ENCODE data around the gene TBC1D9. TPM values are rescaled to one million over a fixed set of nuclear protein-coding genes. Genes with fewer than 3 reads are reported as not detected.

The TBC1D9 gene
- total RNA-seq, 1 experiment from 2014 or later: 12.5 TPM

DNA sequence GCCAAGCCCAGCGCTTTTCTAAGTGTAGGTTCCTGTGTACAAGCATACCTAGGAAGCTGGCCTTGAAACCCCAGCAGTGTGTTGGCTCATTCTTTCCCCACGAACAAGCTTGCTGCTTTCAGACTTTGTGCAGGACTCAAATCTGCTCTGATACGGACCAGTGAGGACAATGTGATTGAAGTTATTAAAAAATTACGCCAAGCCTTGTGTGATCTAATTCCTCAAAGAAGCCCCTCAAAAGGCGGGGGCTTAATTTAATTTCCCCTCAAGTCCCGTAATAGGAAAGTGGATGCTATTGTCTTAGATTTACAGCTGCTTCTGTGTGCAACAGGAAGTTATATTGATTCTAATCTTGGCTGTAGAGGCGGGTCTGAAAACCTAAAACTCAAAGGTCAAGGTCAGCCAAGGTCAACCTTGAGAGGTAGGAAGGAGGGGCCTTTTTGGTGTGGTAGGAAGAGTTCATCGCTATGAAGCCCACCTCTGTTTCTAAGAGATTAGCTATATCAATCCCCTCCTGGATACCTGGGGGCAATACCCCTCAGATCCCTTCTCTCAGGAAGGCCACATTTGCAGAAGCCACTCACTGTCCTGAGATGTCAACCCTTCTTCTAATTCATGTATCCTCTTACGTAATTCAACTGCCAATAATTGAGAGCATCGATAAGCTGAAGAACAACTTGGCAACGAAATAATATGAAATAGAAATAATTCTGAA, 45.1 kb downstream of the TBC1D9 start:
- H3K36me3 ChIP-seq (ENCODE audit: control insufficient read depth, insufficient read depth, low read length): no peaks in the 10 kb centered on the region
- no peaks in the 10 kb centered on the region for H3K36me3 Mint-ChIP-seq (ENCODE audit: insufficient read depth, unreplicated experiment)
- no peaks in the 10 kb centered on the region for H3K27me3 ChIP-seq (replicated peaks; ENCODE audit: control insufficient read depth, insufficient read depth, low read length)
- H3K4me1 ChIP-seq: peaks cover 12% of the 10 kb centered on the region; the same call in 1 of the 2 replicates
- ChIA-PET CTCF (no interaction called here), POLR2A (no interaction called here)
- TF ChIP-seq, protein P1, sequence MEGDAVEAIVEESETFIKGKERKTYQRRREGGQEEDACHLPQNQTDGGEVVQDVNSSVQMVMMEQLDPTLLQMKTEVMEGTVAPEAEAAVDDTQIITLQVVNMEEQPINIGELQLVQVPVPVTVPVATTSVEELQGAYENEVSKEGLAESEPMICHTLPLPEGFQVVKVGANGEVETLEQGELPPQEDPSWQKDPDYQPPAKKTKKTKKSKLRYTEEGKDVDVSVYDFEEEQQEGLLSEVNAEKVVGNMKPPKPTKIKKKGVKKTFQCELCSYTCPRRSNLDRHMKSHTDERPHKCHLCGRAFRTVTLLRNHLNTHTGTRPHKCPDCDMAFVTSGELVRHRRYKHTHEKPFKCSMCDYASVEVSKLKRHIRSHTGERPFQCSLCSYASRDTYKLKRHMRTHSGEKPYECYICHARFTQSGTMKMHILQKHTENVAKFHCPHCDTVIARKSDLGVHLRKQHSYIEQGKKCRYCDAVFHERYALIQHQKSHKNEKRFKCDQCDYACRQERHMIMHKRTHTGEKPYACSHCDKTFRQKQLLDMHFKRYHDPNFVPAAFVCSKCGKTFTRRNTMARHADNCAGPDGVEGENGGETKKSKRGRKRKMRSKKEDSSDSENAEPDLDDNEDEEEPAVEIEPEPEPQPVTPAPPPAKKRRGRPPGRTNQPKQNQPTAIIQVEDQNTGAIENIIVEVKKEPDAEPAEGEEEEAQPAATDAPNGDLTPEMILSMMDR (IDR thresholded peaks at IDR 0.05; ENCODE audit: insufficient read depth in 1 of 2, low read depth in 1 of 2, low read length in 1 of 2, severe bottlenecking in 1 of 2, unreplicated experiment in 1 of 2): no peak
- intact Hi-C loops (cut with micrococcal nuclease; ENCODE audit: unreplicated experiment): no loop called here
- no peak overlapping the region for H3K27ac Mint-ChIP-seq (ENCODE audit: unreplicated experiment)
- H3K4me3 ChIP-seq (ENCODE audit: low read depth, low read length): no peak overlapping the region
- BruUV-seq (replicated peaks): no TSS peak
- no peaks in the 10 kb centered on the region for H3K27me3 Mint-ChIP-seq (ENCODE audit: insufficient read depth, unreplicated experiment)
- no peak overlapping the region for H3K4me3 Mint-ChIP-seq (ENCODE audit: unreplicated experiment)
- H3K9me3 ChIP-seq: no peaks in the 10 kb centered on the region
- DNase-seq: no peak
- H3K4me1 Mint-ChIP-seq (ENCODE audit: low read depth, unreplicated experiment): peaks cover 7% of the 10 kb centered on the region
- peaks cover 8% of the 10 kb centered on the region for H3K9me3 Mint-ChIP-seq (ENCODE audit: unreplicated experiment)

DNA sequence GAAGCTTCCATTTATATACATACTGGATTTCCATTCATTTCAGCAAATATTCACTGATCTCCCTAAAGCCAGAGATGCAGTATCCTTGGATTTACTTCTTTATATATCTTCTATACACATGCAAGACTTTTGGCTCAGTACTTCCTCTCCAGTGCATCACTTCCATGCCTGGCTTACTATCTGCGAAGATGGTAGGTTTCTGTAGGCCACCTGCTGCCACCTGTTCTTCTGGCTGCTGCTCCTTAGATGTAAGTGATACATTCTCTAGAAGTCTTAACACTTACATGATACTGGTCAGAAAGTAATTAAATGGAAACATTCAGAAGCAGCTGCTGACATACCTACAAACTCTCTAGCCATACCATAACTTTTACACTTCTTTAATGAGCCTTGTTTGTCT, 48.9 kb downstream of the TBC1D9 start:
- Mint-ChIP-seq H3K4me3 (ENCODE audit: unreplicated experiment) (no peak overlapping the region), H3K27me3 (ENCODE audit: insufficient read depth, unreplicated experiment) (no peaks in the 10 kb centered on the region), H3K4me1 (ENCODE audit: low read depth, unreplicated experiment) (peaks cover 9% of the 10 kb centered on the region), H3K9me3 (ENCODE audit: unreplicated experiment) (peaks cover 8% of the 10 kb centered on the region), H3K27ac (ENCODE audit: unreplicated experiment) (no peak overlapping the region), H3K36me3 (ENCODE audit: insufficient read depth, unreplicated experiment) (no peaks in the 10 kb centered on the region)
- Histone ChIP-seq H3K4me1 (no peaks in the 10 kb centered on the region), H3K36me3 (ENCODE audit: control insufficient read depth, insufficient read depth, low read length) (no peaks in the 10 kb centered on the region), H3K4me3 (ENCODE audit: low read depth, low read length) (no peak overlapping the region), H3K27me3 (replicated peaks; ENCODE audit: control insufficient read depth, insufficient read depth, low read length) (no peaks in the 10 kb centered on the region), H3K9me3 (no peaks in the 10 kb centered on the region)
- intact Hi-C loops (cut with micrococcal nuclease; ENCODE audit: unreplicated experiment): no loop called here
- ChIA-PET CTCF (no interaction called here), POLR2A (no interaction called here)
- TF ChIP-seq, protein P1 (IDR thresholded peaks at IDR 0.05; ENCODE audit: insufficient read depth in 1 of 2, low read depth in 1 of 2, low read length in 1 of 2, severe bottlenecking in 1 of 2, unreplicated experiment in 1 of 2): no peak
- DNase-seq: no peak
- no TSS peak for BruUV-seq (replicated peaks)

DNA sequence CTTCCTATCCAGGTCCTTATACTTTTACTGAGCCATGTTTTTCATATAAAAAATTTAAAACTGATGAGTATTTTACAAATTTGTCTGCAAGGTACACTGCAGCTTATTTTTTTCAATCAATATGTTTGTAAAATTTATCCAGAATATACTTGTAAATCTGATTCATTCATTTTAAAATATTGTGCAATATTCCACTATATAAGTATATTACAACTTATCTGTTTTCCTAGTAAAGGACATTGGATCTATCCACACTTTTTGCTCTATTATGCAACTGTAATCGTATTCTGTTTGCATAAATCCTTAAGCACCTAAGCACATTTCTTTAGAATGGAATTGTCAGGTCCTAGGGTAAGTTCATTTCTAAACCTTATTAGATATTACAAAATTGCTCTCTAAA, 49.5 kb downstream of the TBC1D9 start:
- Mint-ChIP-seq H3K4me3 (ENCODE audit: unreplicated experiment) (no peak overlapping the region), H3K4me1 (ENCODE audit: low read depth, unreplicated experiment) (peaks cover 9% of the 10 kb centered on the region), H3K9me3 (ENCODE audit: unreplicated experiment) (peaks cover 8% of the 10 kb centered on the region), H3K27ac (ENCODE audit: unreplicated experiment) (no peak overlapping the region), H3K36me3 (ENCODE audit: insufficient read depth, unreplicated experiment) (no peaks in the 10 kb centered on the region), H3K27me3 (ENCODE audit: insufficient read depth, unreplicated experiment) (no peaks in the 10 kb centered on the region)
- intact Hi-C loops (cut with micrococcal nuclease; ENCODE audit: unreplicated experiment): no loop called here
- TF ChIP-seq, protein P1 (IDR thresholded peaks at IDR 0.05; ENCODE audit: insufficient read depth in 1 of 2, low read depth in 1 of 2, low read length in 1 of 2, severe bottlenecking in 1 of 2, unreplicated experiment in 1 of 2): no peak
- POLR2A ChIA-PET: no interaction called here
- CTCF ChIA-PET: no interaction called here
- H3K4me1 ChIP-seq: no peaks in the 10 kb centered on the region
- no peak overlapping the region for H3K4me3 ChIP-seq (ENCODE audit: low read depth, low read length)
- no peak for DNase-seq
- BruUV-seq (replicated peaks): no TSS peak
- no peaks in the 10 kb centered on the region for H3K27me3 ChIP-seq (replicated peaks; ENCODE audit: control insufficient read depth, insufficient read depth, low read length)
- H3K9me3 ChIP-seq: no peaks in the 10 kb centered on the region
- no peaks in the 10 kb centered on the region for H3K36me3 ChIP-seq (ENCODE audit: control insufficient read depth, insufficient read depth, low read length)

Measured in Caco-2 (cell line).